D721Med (cell line): Measurements from ENCODE around the gene ATP4B.

Source experiments
- DNase-seq: peaks from one replicate; pipeline ENCODE4 v3.0.0; 2011; ENCODE audit warnings: low spot score; ENCODE audit not compliant: insufficient read length
- FAIRE-seq: peaks from 2 replicates; lab custom pipeline; 2011; peaks lifted over from hg19 to GRCh38; lab: Jason Lieb, UNC
- CTCF ChIP-seq: IDR thresholded peaks from 2 replicates; pipeline ENCODE4 v1.5.1; 2012; ENCODE audit warnings: mild to moderate bottlenecking, control low read depth; ENCODE audit not compliant: insufficient read depth; ENCODE audit errors: missing control alignments

The ATP4B gene

GRCh38 chr13:113604186-113604585 is 53.8 kb downstream of the ATP4B start:
- DNase-seq (no peak), FAIRE-seq (no peak)
- TF ChIP-seq CTCF = no peak

GRCh38 chr13:113603116-113603710 is 54.8 kb downstream of the ATP4B start:
- FAIRE-seq (no peak), DNase-seq (no peak)
- no peak for TF ChIP-seq CTCF

- FAIRE-seq (no peak), DNase-seq (no peak)
- TF ChIP-seq CTCF = no peak
Measured at GRCh38 chr13:113602291-113602988, 55.6 kb downstream of the ATP4B start.

- no peak for TF ChIP-seq CTCF
- FAIRE-seq (no peak), DNase-seq (no peak)
Measured at GRCh38 chr13:113601166-113602070, 56.6 kb downstream of the ATP4B start.

- no peak for FAIRE-seq
- DNase-seq = no peak
- no peak for TF ChIP-seq CTCF
Measured at GRCh38 chr13:113599391-113599790, 58.6 kb downstream of the ATP4B start.
